ENCODE measurements around the gene NDUFB5.

Gene NDUFB5

GRCh38 chr3:179653096-179653797 is 48.7 kb downstream of the NDUFB5 start:
- Mint-ChIP-seq H3K27ac (peak overlapping the region; percentile 86), H3K36me3 (ENCODE audit: low read depth) (peaks cover 3% of the 10 kb centered on the region), H3K9me3 (no peaks in the 10 kb centered on the region), H3K4me3 (peak overlapping the region; percentile 93), H3K4me1 (ENCODE audit: low read depth) (peaks cover 22% of the 10 kb centered on the region), H3K27me3 (ENCODE audit: low read depth) (peaks cover 15% of the 10 kb centered on the region)

- Mint-ChIP-seq H3K27me3 (ENCODE audit: low read depth) (peaks cover 15% of the 10 kb centered on the region), H3K27ac (no peak overlapping the region), H3K4me1 (ENCODE audit: low read depth) (peaks cover 20% of the 10 kb centered on the region), H3K36me3 (ENCODE audit: low read depth) (peaks cover 3% of the 10 kb centered on the region), H3K9me3 (no peaks in the 10 kb centered on the region), H3K4me3 (no peak overlapping the region)
Measured at GRCh38 chr3:179655236-179655635, 50.6 kb downstream of the NDUFB5 start.

DNA sequence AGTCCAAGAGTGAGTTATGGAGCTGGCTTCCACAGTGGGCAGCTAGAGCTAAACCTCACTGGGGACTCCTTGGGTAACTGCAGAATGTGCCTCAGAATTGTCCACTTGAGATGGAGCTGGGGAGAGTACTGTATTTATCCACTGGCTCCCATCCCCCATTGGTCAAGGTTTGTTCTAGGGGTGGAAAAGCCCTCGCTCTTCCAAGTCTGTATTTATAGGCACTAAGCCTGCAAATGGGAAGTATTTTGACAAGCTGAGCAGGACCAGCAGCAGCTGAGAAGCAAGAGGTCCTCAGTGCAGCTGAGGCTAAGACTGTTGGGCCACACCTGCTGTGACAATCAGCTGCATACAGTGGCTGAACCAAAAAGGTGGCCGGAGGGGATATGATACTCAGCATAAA is 54.0 kb downstream of the NDUFB5 start:
- H3K9me3 Mint-ChIP-seq: no peaks in the 10 kb centered on the region
- no peak overlapping the region for H3K4me3 Mint-ChIP-seq
- no peak overlapping the region for H3K27ac Mint-ChIP-seq
- H3K36me3 Mint-ChIP-seq (ENCODE audit: low read depth): peaks cover 2% of the 10 kb centered on the region
- no peaks in the 10 kb centered on the region for H3K27me3 Mint-ChIP-seq (ENCODE audit: low read depth)
- H3K4me1 Mint-ChIP-seq (ENCODE audit: low read depth): peaks cover 11% of the 10 kb centered on the region

- Mint-ChIP-seq H3K4me3 (no peak overlapping the region), H3K4me1 (ENCODE audit: low read depth) (peaks cover 2% of the 10 kb centered on the region), H3K9me3 (no peaks in the 10 kb centered on the region), H3K27ac (no peak overlapping the region), H3K27me3 (ENCODE audit: low read depth) (no peaks in the 10 kb centered on the region), H3K36me3 (ENCODE audit: low read depth) (no peaks in the 10 kb centered on the region)
Measured at GRCh38 chr3:179660872-179661271, 56.3 kb downstream of the NDUFB5 start.

- peaks cover 2% of the 10 kb centered on the region for H3K4me1 Mint-ChIP-seq (ENCODE audit: low read depth)
- H3K27me3 Mint-ChIP-seq (ENCODE audit: low read depth): no peaks in the 10 kb centered on the region
- no peak overlapping the region for H3K4me3 Mint-ChIP-seq
- no peaks in the 10 kb centered on the region for H3K36me3 Mint-ChIP-seq (ENCODE audit: low read depth)
- H3K27ac Mint-ChIP-seq: no peak overlapping the region
- H3K9me3 Mint-ChIP-seq: no peaks in the 10 kb centered on the region
Measured at GRCh38 chr3:179661777-179662176, 57.2 kb downstream of the NDUFB5 start.

DNA sequence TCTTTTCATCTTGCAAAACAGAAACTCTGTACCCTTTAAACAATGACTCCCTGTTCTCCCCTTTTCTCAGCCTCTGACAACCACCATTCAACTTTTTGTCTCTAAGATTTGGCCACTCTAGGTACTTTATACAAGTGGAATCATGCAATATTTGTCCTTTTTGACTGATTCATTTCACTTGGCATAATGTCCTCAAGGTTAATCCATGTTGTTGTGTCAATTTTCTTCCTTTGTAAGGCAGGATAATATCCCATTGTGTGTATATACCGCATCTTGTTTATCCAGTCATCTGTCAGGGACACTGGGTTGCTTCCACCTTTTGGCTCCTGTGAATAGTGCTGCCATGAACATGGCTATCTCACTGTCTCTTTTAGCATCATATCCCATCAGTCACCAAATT is 58.5 kb downstream of the NDUFB5 start:
- Mint-ChIP-seq H3K27ac (no peak overlapping the region), H3K4me3 (no peak overlapping the region)

DNA sequence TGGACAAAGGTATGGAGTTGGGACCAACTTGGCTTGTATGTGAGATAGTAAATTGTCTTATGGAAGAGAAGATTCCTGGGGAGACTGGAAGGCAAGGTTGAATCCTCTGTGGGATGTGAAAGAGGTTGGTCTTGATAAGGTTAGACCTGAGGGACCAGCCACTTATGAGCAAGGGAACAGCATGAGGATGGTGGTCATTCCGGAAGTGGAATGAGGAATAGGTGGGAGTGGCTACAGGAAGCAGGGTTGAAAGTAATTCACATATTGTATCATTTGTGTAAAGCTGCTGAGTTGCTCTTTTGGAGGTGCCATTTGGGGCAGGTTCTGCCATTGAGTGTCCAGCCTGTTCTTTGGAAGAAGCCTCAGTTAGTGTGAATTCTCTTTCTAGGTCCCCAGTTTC is 61.4 kb downstream of the NDUFB5 start:
- H3K4me1 Mint-ChIP-seq (ENCODE audit: low read depth): peaks cover 2% of the 10 kb centered on the region
- no peak overlapping the region for H3K27ac Mint-ChIP-seq
- H3K36me3 Mint-ChIP-seq (ENCODE audit: low read depth): no peaks in the 10 kb centered on the region
- H3K4me3 Mint-ChIP-seq: no peak overlapping the region
- no peaks in the 10 kb centered on the region for H3K27me3 Mint-ChIP-seq (ENCODE audit: low read depth)
- H3K9me3 Mint-ChIP-seq: no peaks in the 10 kb centered on the region

More for the DNA sequence above, 58.5 kb downstream of the NDUFB5 start:
- Mint-ChIP-seq H3K4me1 (ENCODE audit: low read depth) (peaks cover 2% of the 10 kb centered on the region), H3K27me3 (ENCODE audit: low read depth) (no peaks in the 10 kb centered on the region), H3K9me3 (no peaks in the 10 kb centered on the region), H3K36me3 (ENCODE audit: low read depth) (no peaks in the 10 kb centered on the region)

- no peaks in the 10 kb centered on the region for H3K27me3 Mint-ChIP-seq (ENCODE audit: low read depth)
- no peak overlapping the region for H3K27ac Mint-ChIP-seq
- peaks cover 2% of the 10 kb centered on the region for H3K4me1 Mint-ChIP-seq (ENCODE audit: low read depth)
- no peaks in the 10 kb centered on the region for H3K9me3 Mint-ChIP-seq
- H3K36me3 Mint-ChIP-seq (ENCODE audit: low read depth): no peaks in the 10 kb centered on the region
- H3K4me3 Mint-ChIP-seq: no peak overlapping the region
Measured at GRCh38 chr3:179666436-179667035, 61.9 kb downstream of the NDUFB5 start.

DNA sequence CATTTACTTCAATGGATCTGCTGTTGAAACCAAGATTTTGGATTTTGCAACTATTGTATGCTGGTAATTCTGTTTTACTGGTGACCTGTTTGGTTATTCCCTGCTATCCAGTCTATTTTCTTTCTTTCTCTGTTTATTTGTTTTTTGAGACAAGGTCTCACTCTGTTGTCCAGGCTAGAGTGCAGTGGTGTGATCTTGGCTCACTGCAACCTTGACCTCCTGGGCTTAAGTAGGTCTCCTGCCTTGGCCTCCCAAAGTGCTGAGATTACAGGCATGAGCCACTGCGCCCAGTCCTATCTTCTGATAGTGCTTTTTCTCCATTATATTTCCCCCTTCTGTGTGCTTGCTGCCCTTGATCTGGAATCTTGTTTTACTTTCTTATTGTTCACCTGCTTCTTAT is 63.8 kb downstream of the NDUFB5 start:
- H3K4me1 Mint-ChIP-seq (ENCODE audit: low read depth): peaks cover 2% of the 10 kb centered on the region
- no peaks in the 10 kb centered on the region for H3K27me3 Mint-ChIP-seq (ENCODE audit: low read depth)
- no peaks in the 10 kb centered on the region for H3K36me3 Mint-ChIP-seq (ENCODE audit: low read depth)
- no peak overlapping the region for H3K27ac Mint-ChIP-seq
- H3K9me3 Mint-ChIP-seq: no peaks in the 10 kb centered on the region
- H3K4me3 Mint-ChIP-seq: no peak overlapping the region

DNA sequence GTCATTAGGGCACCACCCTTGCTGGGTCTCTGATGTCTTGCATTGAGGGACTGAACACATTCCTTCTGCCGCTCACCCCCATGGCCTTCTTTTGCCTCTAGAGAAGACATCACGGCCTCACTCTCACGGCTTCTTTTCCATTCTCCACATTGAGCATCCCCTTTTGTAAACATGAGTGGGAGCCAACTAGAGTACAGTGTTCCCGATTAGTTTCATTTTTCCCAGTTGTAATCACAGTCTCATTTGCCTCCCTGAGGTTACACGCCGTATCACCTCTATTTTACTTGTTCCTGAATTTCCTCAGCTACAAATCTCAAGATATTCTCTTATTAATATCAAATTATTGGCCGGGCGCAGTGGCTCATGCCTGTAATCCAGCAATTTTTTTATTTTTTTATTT is 65.7 kb downstream of the NDUFB5 start:
- Mint-ChIP-seq H3K4me3 (no peak overlapping the region), H3K36me3 (ENCODE audit: low read depth) (no peaks in the 10 kb centered on the region), H3K4me1 (ENCODE audit: low read depth) (no peaks in the 10 kb centered on the region), H3K27me3 (ENCODE audit: low read depth) (no peaks in the 10 kb centered on the region), H3K27ac (no peak overlapping the region), H3K9me3 (no peaks in the 10 kb centered on the region)

DNA sequence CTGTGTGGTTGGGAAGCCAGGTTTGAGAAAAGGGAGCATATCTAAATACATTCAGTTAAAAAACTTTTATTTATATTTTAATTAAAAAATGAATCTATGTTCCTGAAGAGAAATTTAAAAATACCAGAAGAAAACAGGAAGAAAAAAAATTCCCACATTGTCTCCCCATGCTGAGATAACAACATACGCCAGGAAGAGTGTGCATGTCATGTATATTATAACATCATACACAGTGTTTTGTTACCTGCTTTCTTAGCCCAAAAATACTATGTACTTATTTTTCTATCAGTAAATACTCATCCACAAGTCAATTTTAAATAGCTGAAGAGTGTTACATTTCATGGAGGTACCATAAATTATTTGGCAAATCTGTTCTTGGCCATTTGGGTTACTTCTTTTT is 66.7 kb downstream of the NDUFB5 start:
- Mint-ChIP-seq H3K4me3 (no peak overlapping the region), H3K27me3 (ENCODE audit: low read depth) (no peaks in the 10 kb centered on the region), H3K9me3 (no peaks in the 10 kb centered on the region), H3K36me3 (ENCODE audit: low read depth) (no peaks in the 10 kb centered on the region), H3K4me1 (ENCODE audit: low read depth) (no peaks in the 10 kb centered on the region), H3K27ac (no peak overlapping the region)

GRCh38 chr3:179671747-179672242 is 67.2 kb downstream of the NDUFB5 start:
- Mint-ChIP-seq H3K9me3 (no peaks in the 10 kb centered on the region), H3K27me3 (ENCODE audit: low read depth) (no peaks in the 10 kb centered on the region), H3K4me3 (no peak overlapping the region), H3K27ac (no peak overlapping the region), H3K36me3 (ENCODE audit: low read depth) (no peaks in the 10 kb centered on the region), H3K4me1 (ENCODE audit: low read depth) (no peaks in the 10 kb centered on the region)

DNA sequence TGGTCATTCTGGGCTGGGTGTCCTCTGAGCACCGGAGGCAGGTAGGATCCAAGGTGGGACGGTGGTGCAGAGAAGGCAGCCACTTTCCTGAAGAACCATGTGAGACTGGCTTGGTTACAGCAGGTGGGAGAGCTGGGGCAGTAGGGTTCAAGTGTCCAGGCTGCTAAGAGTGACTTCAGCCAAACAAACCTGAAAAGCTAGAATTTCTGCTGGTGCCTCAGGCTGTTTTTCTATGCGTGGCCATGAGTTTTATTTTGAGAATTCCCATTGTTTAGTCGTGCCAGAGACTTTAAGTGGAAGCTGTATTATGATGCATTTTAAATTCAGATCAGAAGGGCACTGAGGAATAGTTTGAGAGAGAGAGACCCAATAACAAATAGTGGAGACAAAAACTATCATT is 68.3 kb downstream of the NDUFB5 start:
- H3K36me3 Mint-ChIP-seq (ENCODE audit: low read depth): no peaks in the 10 kb centered on the region
- no peak overlapping the region for H3K27ac Mint-ChIP-seq
- no peaks in the 10 kb centered on the region for H3K4me1 Mint-ChIP-seq (ENCODE audit: low read depth)
- H3K27me3 Mint-ChIP-seq (ENCODE audit: low read depth): no peaks in the 10 kb centered on the region
- H3K4me3 Mint-ChIP-seq: no peak overlapping the region
- H3K9me3 Mint-ChIP-seq: no peaks in the 10 kb centered on the region

- Mint-ChIP-seq H3K27ac (no peak overlapping the region), H3K4me3 (no peak overlapping the region), H3K9me3 (no peaks in the 10 kb centered on the region), H3K4me1 (ENCODE audit: low read depth) (no peaks in the 10 kb centered on the region), H3K27me3 (ENCODE audit: low read depth) (no peaks in the 10 kb centered on the region), H3K36me3 (ENCODE audit: low read depth) (no peaks in the 10 kb centered on the region)
Measured at GRCh38 chr3:179673523-179673922, 68.9 kb downstream of the NDUFB5 start.

GRCh38 chr3:179676081-179676480 is 71.5 kb downstream of the NDUFB5 start:
- Mint-ChIP-seq H3K27ac (no peak overlapping the region), H3K4me3 (no peak overlapping the region), H3K9me3 (no peaks in the 10 kb centered on the region)

More at GRCh38 chr3:179676081-179676480, 71.5 kb downstream of the NDUFB5 start:
- no peaks in the 10 kb centered on the region for H3K36me3 Mint-ChIP-seq (ENCODE audit: low read depth)
- H3K4me1 Mint-ChIP-seq (ENCODE audit: low read depth): no peaks in the 10 kb centered on the region
- no peaks in the 10 kb centered on the region for H3K27me3 Mint-ChIP-seq (ENCODE audit: low read depth)
